Endothelial cell of umbilical vein (primary cell): ENCODE measurements around the gene EFR3B. TPM values are rescaled to one million over a fixed set of nuclear protein-coding genes. Genes with fewer than 3 reads are reported as not detected.

Source experiments
- BruUV-seq: library from RNA; stranded (reverse); fragments of 400-500 nt; replicated peaks from 2 replicates; lab custom pipeline; 2021; lab: Mats Ljungman, UMichigan
- CTCF ChIA-PET: fragments of 300-600, 350-600 bp; sonication (Branson Sonifier 250); formaldehyde crosslinking; loops from one replicate; lab custom pipeline; 2021; ENCODE audit warnings: antibody characterized with exemption, inconsistent platforms; lab: Charles Lee
- POLR2A ChIA-PET: fragments of 300-600, 350-600 bp; sonication (Branson Sonifier 250); formaldehyde crosslinking; loops from one replicate; lab custom pipeline; 2021; ENCODE audit warnings: antibody characterized with exemption, inconsistent platforms; lab: Charles Lee
- DNase-seq: peaks from one replicate; pipeline ENCODE4 v3.0.0-alpha.2; 2011; ENCODE audit warnings: low read depth, low spot score
- FAIRE-seq: peaks from 2 replicates; lab custom pipeline; 2011; peaks lifted over from hg19 to GRCh38; lab: Jason Lieb, UNC
- H2AFZ ChIP-seq: 2 replicates; pipeline ENCODE4 v1.6.0; 2012; ENCODE audit warnings: low read depth, low read length, control low read depth, inconsistent platforms
- H3K27ac ChIP-seq: 2 replicates; pipeline ENCODE4 v1.5.1; 2011; ENCODE audit warnings: low read depth, mild to moderate bottlenecking, control low read depth, low read length, moderate library complexity; ENCODE audit not compliant: insufficient read depth
- H3K27me3 ChIP-seq, 2 experiments: 2 replicates each; pipeline versions ENCODE4 v1.6.0 to v1.6.1; 2011; ENCODE audit warnings: low read length in 2 of 2, mixed read lengths in 1 of 2; ENCODE audit not compliant: control insufficient read depth in 2 of 2, insufficient read depth in 2 of 2
- H3K36me3 ChIP-seq, 2 experiments: 2 replicates in 1 of 2; 3 replicates in 1 of 2; pipeline ENCODE4 v1.5.1; 2011; ENCODE audit warnings: low read length in 2 of 2, mild to moderate bottlenecking in 1 of 2, moderate library complexity in 1 of 2; ENCODE audit not compliant: control insufficient read depth in 2 of 2, insufficient read depth in 2 of 2; ENCODE audit errors: extremely low read depth in 1 of 2
- H3K4me1 ChIP-seq: 3 replicates; pipeline ENCODE4 v1.5.1; 2011; ENCODE audit warnings: mild to moderate bottlenecking, low read length; ENCODE audit not compliant: control insufficient read depth, insufficient read depth; ENCODE audit errors: extremely low read depth
- H3K4me2 ChIP-seq: 2 replicates; pipeline ENCODE4 v1.6.1; 2011; ENCODE audit warnings: low read length, control low read depth, mixed read lengths; ENCODE audit not compliant: insufficient read depth
- H3K4me3 ChIP-seq, 3 experiments: fragments of 200-600 bp in 1 of 3; sonication (generic), shearing (Covaris generic) in 1 of 3; replicated peaks in 1 of 3; 2 replicates each; pipeline ENCODE4 v1.5.1; 2011 to 2016; ENCODE audit warnings: control low read depth in 3 of 3, low read length in 3 of 3, mild to moderate bottlenecking in 2 of 3, inconsistent platforms in 1 of 3, low read depth in 1 of 3, moderate library complexity in 1 of 3; ENCODE audit not compliant: insufficient read depth in 1 of 3
- H3K79me2 ChIP-seq: 2 replicates; pipeline ENCODE4 v1.6.0; 2012; ENCODE audit warnings: low read length, inconsistent platforms; ENCODE audit not compliant: control insufficient read depth, insufficient read depth
- H3K9ac ChIP-seq: replicated peaks from 2 replicates; pipeline ENCODE3; 2011; ENCODE audit warnings: low read length, control low read depth; ENCODE audit not compliant: insufficient read depth; ENCODE audit errors: extremely low read depth
- H3K9me1 ChIP-seq: replicated peaks from 3 replicates; pipeline ENCODE4 v1.6.0; 2011; ENCODE audit warnings: mild to moderate bottlenecking, low read length; ENCODE audit not compliant: control insufficient read depth, insufficient read depth; ENCODE audit errors: extremely low read depth
- H3K9me3 ChIP-seq: replicated peaks from 2 replicates; pipeline ENCODE4 v1.5.1; 2012; ENCODE audit warnings: low read length, inconsistent platforms; ENCODE audit not compliant: control insufficient read depth, insufficient read depth
- H4K20me1 ChIP-seq: replicated peaks from 2 replicates; pipeline ENCODE3; 2011; ENCODE audit warnings: mild to moderate bottlenecking, low read length; ENCODE audit not compliant: control insufficient read depth, insufficient read depth; ENCODE audit errors: extremely low read depth
- CTCF ChIP-seq, 2 donors: IDR thresholded peaks; 1 replicate in 1 of 2; 2 replicates in 1 of 2; pipeline ENCODE4 v1.5.1; 2011; ENCODE audit warnings: low read length in 2 of 2, mild to moderate bottlenecking in 2 of 2, moderate library complexity in 2 of 2, control low read depth in 1 of 2, inconsistent platforms in 1 of 2, low read depth in 1 of 2; ENCODE audit not compliant: insufficient read depth in 1 of 2; ENCODE audit errors: extremely low read depth in 1 of 2
- FOS ChIP-seq: IDR thresholded peaks from 2 replicates; pipeline ENCODE4 v1.6.1; 2011; ENCODE audit warnings: mild to moderate bottlenecking, low read length, moderate library complexity, borderline replicate concordance; ENCODE audit not compliant: insufficient read depth
- MAX ChIP-seq: IDR thresholded peaks from 2 replicates; pipeline ENCODE4 v1.6.1; 2011; ENCODE audit not compliant: insufficient read depth, insufficient read length
- POLR2A ChIP-seq: IDR thresholded peaks from 2 replicates; pipeline ENCODE4 v1.6.1; 2012; ENCODE audit warnings: low read depth, mild to moderate bottlenecking, control low read depth, low read length
- POLR2AphosphoS5 ChIP-seq: IDR thresholded peaks from 2 replicates; pipeline ENCODE4 v1.6.1; 2012; ENCODE audit warnings: low read depth, mild to moderate bottlenecking, control low read depth, low read length, moderate library complexity; ENCODE audit not compliant: insufficient read depth
- dilution Hi-C: fragments of 300-500 bp; cut with MboI; formaldehyde crosslinking; loops from one replicate; pipeline ENCODE4 v1.15.0; 2019; ENCODE audit warnings: low sequenced_read_pairs; ENCODE audit not compliant: extremely low pct_ligation_motif_present
- intact Hi-C: fragments of 100-400 bp; cut with micrococcal nuclease; formaldehyde crosslinking; loops from one replicate; pipeline ENCODE4 v1.10.0; 2022
- polyA plus RNA-seq, 4 experiments: library from polyadenylated mRNA; depleted of rRNA in 3 of 4; stranded (reverse) in 3 of 4; unstranded in 1 of 4; fragments of >200 nt; gene quantifications; 2 replicates each; pipeline versions ENCODE4 v1.2.1 to v1.2.3, GENCODE V29; 2011 to 2012; ENCODE audit warnings: missing spikeins in 1 of 4
- small RNA-seq: library from RNA; depleted of rRNA; stranded (forward); fragments of <200 nt; gene quantifications from one replicate; pipeline ENCODE3, GENCODE V24; 2012; ENCODE audit warnings: low replicate concordance, low read depth; ENCODE audit not compliant: insufficient read depth, insufficient read length
- total RNA-seq: library from RNA; stranded (reverse); gene quantifications from 2 replicates; pipeline ENCODE4 v1.2.3, GENCODE V29; 2021

The EFR3B gene
- total and polyA plus RNA-seq, 2 donors (not counting 3 experiments of a cell fraction or from before 2014, with no cell fraction given) = 0.15 to 0.77 TPM

- no peak overlapping the region for H3K9ac ChIP-seq
- intact Hi-C loops = no loop called here
- POLR2A ChIA-PET = no interaction called here
- dilution Hi-C loops = no loop called here
- H3K27ac ChIP-seq = no peak overlapping the region
- no peaks in the 10 kb centered on the region for H3K79me2 ChIP-seq
- no peak overlapping the region for H2AFZ ChIP-seq
- no peaks in the 10 kb centered on the region for H3K9me3 ChIP-seq
- no TSS peak for BruUV-seq
- no peak for TF ChIP-seq POLR2AphosphoS5
- no peak for TF ChIP-seq MAX
- TF ChIP-seq CTCF (IDR thresholded peaks at IDR 0.05; ENCODE audit: extremely low read depth in 1 of 2, insufficient read depth in 1 of 2, low read depth in 1 of 2, low read length in 2 of 2) = no peak
- TF ChIP-seq FOS = no peak
- no peak for TF ChIP-seq POLR2A
- H3K4me1 ChIP-seq = no peaks in the 10 kb centered on the region
- no peaks in the 10 kb centered on the region for H3K36me3 ChIP-seq
- no peaks in the 10 kb centered on the region for H3K27me3 ChIP-seq
- H3K4me2 ChIP-seq = no peak overlapping the region
- H3K4me3 ChIP-seq = no peak overlapping the region
- no peak for DNase-seq
- FAIRE-seq = no peak
- H4K20me1 ChIP-seq = no peaks in the 10 kb centered on the region
- CTCF ChIA-PET = interaction anchor here (0.9 to 2.0 kb wide), 3 partner anchors 10 to 21 kb away, joined by 3 to 11 read pairs (median 5); no protein-coding TSS in a partner anchor
- H3K9me1 ChIP-seq = no peaks in the 10 kb centered on the region
These were observed 165.2 kb downstream of the EFR3B start for GRCh38 chr2:25207078-25207545.

Small RNA genes within 50 kb of the gene (small RNA-seq; reads per million reads assigned to genes)
- gene RF00019 (not detected), gene RN7SL856P (not detected)

Other genes starting within 250 kb of the EFR3B start
- 35.6 and 41.1 TPM in 2 replicates for gene PTRHD1, start 248.7 kb upstream of the EFR3B start, total RNA-seq
- gene PTRHD1, start 248.7 kb upstream of the EFR3B start, polyA plus RNA-seq = 68.8 and 86.6 TPM in 2 replicates
- 42.2 and 45.3 TPM in 2 replicates for gene CENPO, start 248.7 kb upstream of the EFR3B start, total RNA-seq
- gene CENPO, start 248.7 kb upstream of the EFR3B start, polyA plus RNA-seq = 25.4 and 26.8 TPM in 2 replicates
- gene ADCY3, start 121.8 kb upstream of the EFR3B start, total RNA-seq = 54.0 and 54.4 TPM in 2 replicates
- gene ADCY3, start 121.8 kb upstream of the EFR3B start, polyA plus RNA-seq = 61.3 and 71.7 TPM in 2 replicates
- 3.2 and 3.9 TPM in 2 replicates for gene DNAJC27, start 70.1 kb upstream of the EFR3B start, total RNA-seq
- gene DNAJC27, start 70.1 kb upstream of the EFR3B start, polyA plus RNA-seq = 1.1 and 1.3 TPM in 2 replicates
- 0.69 and 2.7 TPM in 2 replicates for gene POMC, start 126.5 kb downstream of the EFR3B start, total RNA-seq
- gene POMC, start 126.5 kb downstream of the EFR3B start, polyA plus RNA-seq = 2.4 and 3.2 TPM in 2 replicates